OCI-LY3 (cell line): ENCODE data around the gene ACAA1.

Experiments used
- H2AFZ ChIP-seq: fragments of 200-600, 300-600 bp; shearing (Covaris generic); 2 replicates; pipeline ENCODE4 v1.6.0; 2014; ENCODE audit warnings: antibody characterized with exemption, low read depth, low read length
- H3K27ac ChIP-seq: fragments of 200-600, 300-600 bp; sonication (generic); 2 replicates; pipeline ENCODE4 v1.5.1; 2014; ENCODE audit warnings: mild to moderate bottlenecking, low read length, moderate library complexity, mixed read lengths
- H3K27me3 ChIP-seq: fragments of 200-600, 300-600 bp; sonication (generic); 2 replicates; pipeline ENCODE4 v1.6.1; 2014; ENCODE audit warnings: low read depth, low read length, mixed read lengths
- H3K36me3 ChIP-seq: fragments of 200-600, 300-600 bp; sonication (generic); replicated peaks from 2 replicates; pipeline ENCODE3; 2014; ENCODE audit warnings: low read depth, low read length, mixed read lengths
- H3K4me1 ChIP-seq: fragments of 300-600, 200-600 bp; sonication (generic); 2 replicates; pipeline ENCODE4 v1.6.1; 2014; ENCODE audit warnings: low read length, mixed read lengths
- H3K4me2 ChIP-seq: fragments of 200-600, 300-600 bp; sonication (generic); 2 replicates; pipeline ENCODE4 v1.6.1; 2014; ENCODE audit warnings: low read length, mixed read lengths
- H3K4me3 ChIP-seq: fragments of 300-600, 200-600 bp; sonication (generic); 2 replicates; pipeline ENCODE4 v1.5.1; 2014; ENCODE audit warnings: antibody characterized with exemption, mild to moderate bottlenecking, low read length, moderate library complexity
- H3K79me2 ChIP-seq: fragments of 300-600, 200-600 bp; shearing (Covaris generic); 2 replicates; pipeline ENCODE4 v1.6.1; 2014; ENCODE audit warnings: mild to moderate bottlenecking, low read length, mixed read lengths
- H3K9ac ChIP-seq: fragments of 300-600, 200-600 bp; shearing (Covaris generic); 2 replicates; pipeline ENCODE4 v1.6.0; 2014; ENCODE audit warnings: mild to moderate bottlenecking, low read length, moderate library complexity
- H3K9me3 ChIP-seq: fragments of 200-600, 300-600 bp; shearing (Covaris generic); 2 replicates; pipeline ENCODE4 v1.6.1; 2014; ENCODE audit warnings: low read length, mixed read lengths; ENCODE audit not compliant: insufficient read depth
- H4K20me1 ChIP-seq: fragments of 200-600, 300-600 bp; sonication (generic); 2 replicates; pipeline ENCODE4 v1.6.1; 2016; ENCODE audit warnings: low read length, mixed read lengths; ENCODE audit not compliant: insufficient read depth
- EZH2phosphoT487 ChIP-seq: fragments of 200-600 bp; shearing (Covaris generic); IDR thresholded peaks from 2 replicates; pipeline ENCODE4 v1.6.1; 2018; ENCODE audit warnings: antibody characterized with exemption, mixed run types, low read depth
- TF ChIP-seq, protein P1 (sequence below): fragments of 200-600, 300-600 bp; sonication (generic); IDR thresholded peaks from 2 replicates; pipeline ENCODE4 v1.5.1; 2014; ENCODE audit warnings: antibody characterized with exemption, low read length, low read depth

Gene ACAA1

DNA sequence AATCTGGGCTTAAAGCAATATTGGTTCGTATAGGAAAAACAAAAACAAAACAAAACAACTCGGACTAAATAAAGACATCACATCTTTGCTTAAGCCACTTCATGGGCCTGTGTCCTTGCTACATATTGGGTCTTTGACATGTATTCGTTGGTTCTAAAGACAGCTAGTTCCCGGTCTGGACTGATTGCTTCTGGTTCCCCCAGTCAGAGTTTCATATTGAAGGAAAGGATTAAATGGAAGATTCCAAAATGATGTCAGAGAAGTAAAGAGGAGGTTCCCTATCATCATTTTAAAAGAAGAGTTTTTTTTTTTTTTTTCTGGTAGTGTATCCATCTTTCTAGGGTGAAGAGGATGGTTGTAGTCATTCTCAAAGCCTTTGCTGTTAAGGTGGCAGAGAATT is 30.7 kb upstream of the ACAA1 start:
- Histone ChIP-seq H3K27me3 (no peaks in the 10 kb centered on the region), H3K4me3 (no peak overlapping the region), H3K9ac (no peak overlapping the region), H3K27ac (no peak overlapping the region), H3K4me2 (peak overlapping the region; percentile 60; the same call in 1 of the 2 replicates), H4K20me1 (peaks cover 54% of the 10 kb centered on the region), H3K4me1 (peaks cover 64% of the 10 kb centered on the region), H3K79me2 (peaks cover 71% of the 10 kb centered on the region), H3K36me3 (peaks cover 20% of the 10 kb centered on the region), H2AFZ (no peak overlapping the region), H3K9me3 (no peaks in the 10 kb centered on the region)
- no peak for TF ChIP-seq EZH2phosphoT487
- TF ChIP-seq, protein P1, sequence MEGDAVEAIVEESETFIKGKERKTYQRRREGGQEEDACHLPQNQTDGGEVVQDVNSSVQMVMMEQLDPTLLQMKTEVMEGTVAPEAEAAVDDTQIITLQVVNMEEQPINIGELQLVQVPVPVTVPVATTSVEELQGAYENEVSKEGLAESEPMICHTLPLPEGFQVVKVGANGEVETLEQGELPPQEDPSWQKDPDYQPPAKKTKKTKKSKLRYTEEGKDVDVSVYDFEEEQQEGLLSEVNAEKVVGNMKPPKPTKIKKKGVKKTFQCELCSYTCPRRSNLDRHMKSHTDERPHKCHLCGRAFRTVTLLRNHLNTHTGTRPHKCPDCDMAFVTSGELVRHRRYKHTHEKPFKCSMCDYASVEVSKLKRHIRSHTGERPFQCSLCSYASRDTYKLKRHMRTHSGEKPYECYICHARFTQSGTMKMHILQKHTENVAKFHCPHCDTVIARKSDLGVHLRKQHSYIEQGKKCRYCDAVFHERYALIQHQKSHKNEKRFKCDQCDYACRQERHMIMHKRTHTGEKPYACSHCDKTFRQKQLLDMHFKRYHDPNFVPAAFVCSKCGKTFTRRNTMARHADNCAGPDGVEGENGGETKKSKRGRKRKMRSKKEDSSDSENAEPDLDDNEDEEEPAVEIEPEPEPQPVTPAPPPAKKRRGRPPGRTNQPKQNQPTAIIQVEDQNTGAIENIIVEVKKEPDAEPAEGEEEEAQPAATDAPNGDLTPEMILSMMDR = no peak

DNA sequence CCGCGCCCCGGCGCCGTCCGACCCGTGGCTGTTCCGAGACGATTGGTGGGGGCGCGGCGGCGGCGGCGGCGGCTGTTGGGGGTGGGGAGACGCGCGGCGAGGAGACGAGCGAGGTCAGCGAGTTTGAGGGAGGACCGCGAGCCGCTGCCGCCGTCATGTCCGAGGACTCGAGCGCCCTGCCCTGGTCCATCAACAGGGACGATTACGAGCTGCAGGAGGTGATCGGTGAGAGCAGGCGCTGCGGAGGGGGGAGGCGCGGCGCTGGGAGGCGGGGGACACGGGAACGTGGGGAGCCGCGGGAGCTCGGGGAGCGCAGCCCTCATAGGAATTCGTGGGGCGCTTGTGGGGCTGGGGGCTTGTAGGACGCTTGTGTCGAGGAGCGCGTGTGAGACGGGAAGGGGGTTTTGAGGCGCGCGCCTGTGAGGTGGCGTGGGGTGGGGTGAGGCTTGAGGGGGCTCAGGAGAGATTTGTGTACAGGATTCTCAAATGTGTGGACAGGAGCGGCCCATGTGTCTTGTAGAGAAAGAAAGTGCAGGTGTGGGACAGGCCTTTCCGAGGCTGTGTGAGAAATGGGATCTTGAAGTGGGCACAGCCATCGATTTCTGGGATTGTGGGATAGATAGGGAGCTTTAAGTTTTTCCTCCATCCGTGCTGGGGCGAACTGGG is 28.9 kb upstream of the ACAA1 start:
- Histone ChIP-seq H4K20me1 (peaks cover 36% of the 10 kb centered on the region), H3K4me2 (peak overlapping the region; percentile 60), H3K4me1 (peaks cover 47% of the 10 kb centered on the region), H3K79me2 (peaks cover 54% of the 10 kb centered on the region), H3K9me3 (no peaks in the 10 kb centered on the region), H3K4me3 (peak overlapping the region; percentile 87), H3K9ac (peak overlapping the region; percentile 94), H2AFZ (peak overlapping the region; percentile 90; the same call in 1 of the 2 replicates), H3K27ac (peak overlapping the region; percentile 82), H3K27me3 (no peaks in the 10 kb centered on the region), H3K36me3 (peaks cover 20% of the 10 kb centered on the region)
- TF ChIP-seq, protein P1 = no peak; the same call in 1 of the 2 replicates
- no peak for TF ChIP-seq EZH2phosphoT487

DNA sequence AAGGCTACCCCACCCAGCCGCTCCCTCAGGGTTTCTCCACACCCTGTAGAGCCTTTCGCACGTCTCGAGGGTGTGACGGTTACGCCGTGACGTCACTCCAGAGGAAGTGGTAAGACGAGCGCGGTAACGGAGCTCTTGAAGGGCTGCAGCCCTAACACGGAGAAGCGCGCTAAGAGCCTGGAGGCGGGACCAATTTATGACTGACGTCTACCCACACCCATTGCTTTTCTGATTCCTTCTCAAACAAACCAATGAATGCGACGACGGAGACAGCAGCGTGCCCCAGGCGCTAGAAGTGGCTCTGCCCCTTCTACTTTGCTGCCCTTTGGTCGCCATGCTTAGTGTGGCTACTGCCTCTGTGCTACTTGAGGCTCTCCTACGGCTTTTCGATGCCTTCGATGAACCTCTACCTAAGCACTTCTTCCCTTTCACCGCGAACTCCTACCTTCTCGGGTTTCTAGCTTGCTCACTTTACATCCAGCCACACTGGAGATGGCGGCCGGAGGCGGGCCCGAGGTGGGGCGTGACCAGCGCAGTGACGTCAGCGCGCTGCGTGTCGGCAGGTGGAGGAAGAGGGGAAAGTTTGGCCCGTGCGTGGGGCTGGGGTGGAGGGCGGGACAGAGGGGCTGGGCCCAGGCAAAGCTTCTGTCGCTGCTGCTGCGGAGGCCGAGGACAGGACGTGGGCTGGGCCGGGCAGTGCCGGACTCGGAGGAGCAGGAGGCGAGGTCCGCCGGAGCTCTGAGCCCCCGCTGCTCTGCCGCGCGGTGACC is 28.2 kb upstream of the ACAA1 start, which contains the start of gene OXSR1:
Gene OXSR1 (plus strand): TSS at position 586 of the 770 bp plus-strand sequence. CDS start 340 bp downstream, outside the sequence.
- H4K20me1 ChIP-seq = peaks cover 29% of the 10 kb centered on the region
- H2AFZ ChIP-seq = peak within 1 kb of the TSS; percentile 90
- TF ChIP-seq, protein P1 = no peak
- no peak for TF ChIP-seq EZH2phosphoT487
- H3K9me3 ChIP-seq = no peaks in the 10 kb centered on the region
- no peaks in the 10 kb centered on the region for H3K27me3 ChIP-seq
- H3K27ac ChIP-seq = peak within 1 kb of the TSS; percentile 82
- peaks cover 44% of the 10 kb centered on the region for H3K4me1 ChIP-seq
- H3K79me2 ChIP-seq = peaks cover 47% of the 10 kb centered on the region
- peak within 1 kb of the TSS; percentile 87 for H3K4me3 ChIP-seq
- H3K36me3 ChIP-seq = peaks cover 20% of the 10 kb centered on the region
- peak within 1 kb of the TSS; percentile 82 for H3K4me2 ChIP-seq
- peak within 1 kb of the TSS; percentile 94 for H3K9ac ChIP-seq

DNA sequence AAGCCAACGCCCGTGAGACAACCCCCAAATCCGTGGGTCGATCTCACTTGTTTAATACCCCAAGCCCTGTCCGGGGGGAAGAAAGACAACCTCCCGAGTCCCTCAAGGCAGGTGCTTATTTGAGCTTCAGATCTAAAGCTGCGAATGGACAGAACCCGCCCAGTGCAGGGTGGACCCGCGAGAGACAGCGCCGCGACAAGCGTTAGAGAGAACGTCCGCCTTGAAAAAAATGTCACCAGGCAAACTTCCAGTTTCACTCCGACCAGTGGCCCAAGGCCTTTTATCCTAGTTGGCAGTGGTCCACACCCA is 27.7 kb upstream of the ACAA1 start:
- Histone ChIP-seq H3K27me3 (no peaks in the 10 kb centered on the region), H3K27ac (peak overlapping the region; percentile 82), H4K20me1 (peaks cover 28% of the 10 kb centered on the region), H3K4me3 (peak overlapping the region; percentile 87), H3K9me3 (no peaks in the 10 kb centered on the region), H3K36me3 (peaks cover 20% of the 10 kb centered on the region), H3K79me2 (peaks cover 41% of the 10 kb centered on the region), H2AFZ (peak overlapping the region; percentile 84), H3K4me2 (peak overlapping the region; percentile 82), H3K9ac (peak overlapping the region; percentile 94), H3K4me1 (peaks cover 46% of the 10 kb centered on the region)
- TF ChIP-seq EZH2phosphoT487 = no peak
- TF ChIP-seq, protein P1 = no peak; the same call in 1 of the 2 replicates
